ENCODE results near the gene PLXNB3.
A peak's percentile ranks its signal among the peaks of the same experiment; 100 is the strongest.

The PLXNB3 gene

DNA sequence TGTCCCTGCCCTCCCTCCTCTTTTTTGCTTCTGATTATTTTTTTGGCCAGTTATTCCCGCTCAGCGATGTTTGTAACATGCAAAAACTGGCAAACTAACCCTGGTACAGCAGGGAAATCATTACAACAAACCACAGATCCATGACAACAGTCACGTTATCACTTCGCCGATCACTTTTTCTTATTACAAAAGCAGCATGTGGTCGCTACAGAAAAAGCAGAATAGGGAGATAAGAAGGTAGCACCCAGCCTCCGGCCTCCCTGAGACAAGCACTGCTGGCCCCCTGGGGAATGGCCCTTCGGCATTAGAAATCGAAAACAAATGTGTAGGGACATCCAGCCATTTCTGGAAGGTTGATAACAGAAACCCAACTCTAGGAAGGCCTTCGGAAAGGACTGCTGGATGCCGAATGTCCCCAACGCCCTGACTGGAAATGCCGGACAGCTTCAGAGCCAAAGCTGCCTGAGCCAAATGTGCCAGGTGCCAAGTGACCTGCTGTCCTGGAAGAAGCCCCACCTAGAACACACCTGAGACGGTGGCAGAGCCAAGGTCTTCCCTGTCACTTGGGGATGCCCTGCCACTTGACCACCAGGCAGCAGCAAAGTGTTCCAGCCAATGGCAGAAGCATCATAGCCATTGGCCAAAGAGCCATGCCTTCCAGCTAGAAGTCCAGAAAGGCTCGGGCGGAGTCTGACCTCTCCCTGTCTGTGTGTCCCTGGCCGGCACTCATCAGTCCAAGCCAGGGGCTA, 27.2 kb downstream of the PLXNB3 start:
- H3K36me3 ChIP-seq (ENCODE audit: control insufficient read depth, insufficient read depth, low read length) = peaks cover 5% of the 10 kb centered on the region
- H3K4me3 ChIP-seq (ENCODE audit: insufficient read depth, low read depth, low read length, poor library complexity, severe bottlenecking) = no peak overlapping the region
- no peak for DNase-seq
- no peaks in the 10 kb centered on the region for H3K27me3 ChIP-seq (replicated peaks; ENCODE audit: control insufficient read depth, insufficient read depth, low read length, poor library complexity, severe bottlenecking)
- no peaks in the 10 kb centered on the region for H3K9me3 ChIP-seq (ENCODE audit: control insufficient read depth, low read length)
- no peak overlapping the region for H3K27ac ChIP-seq (ENCODE audit: insufficient read depth, low read length, poor library complexity, severe bottlenecking)
- peaks cover 15% of the 10 kb centered on the region for H3K4me1 ChIP-seq (ENCODE audit: control insufficient read depth, insufficient read depth, low read length, poor library complexity, severe bottlenecking)

DNA sequence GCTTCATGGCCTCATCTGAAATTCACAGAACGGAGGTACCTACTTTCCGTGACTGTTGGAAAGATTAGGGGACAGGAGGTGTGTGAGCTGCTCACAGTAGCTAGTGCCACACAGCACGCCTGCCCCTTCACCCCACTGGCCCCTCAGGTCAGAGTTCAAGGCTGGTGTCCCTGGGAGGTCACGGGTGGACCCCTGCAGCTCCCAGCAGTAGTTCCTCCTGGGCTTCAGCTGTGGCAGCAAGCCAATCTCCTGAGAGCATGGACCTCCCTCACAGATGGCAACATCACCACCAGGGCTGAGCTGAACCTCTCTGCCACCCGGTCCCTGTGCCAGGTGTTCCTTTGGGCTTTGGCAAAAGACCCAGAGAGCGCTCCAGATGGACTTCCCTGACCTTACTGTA, 28.3 kb downstream of the PLXNB3 start:
- no peaks in the 10 kb centered on the region for H3K9me3 ChIP-seq (ENCODE audit: control insufficient read depth, low read length)

DNA sequence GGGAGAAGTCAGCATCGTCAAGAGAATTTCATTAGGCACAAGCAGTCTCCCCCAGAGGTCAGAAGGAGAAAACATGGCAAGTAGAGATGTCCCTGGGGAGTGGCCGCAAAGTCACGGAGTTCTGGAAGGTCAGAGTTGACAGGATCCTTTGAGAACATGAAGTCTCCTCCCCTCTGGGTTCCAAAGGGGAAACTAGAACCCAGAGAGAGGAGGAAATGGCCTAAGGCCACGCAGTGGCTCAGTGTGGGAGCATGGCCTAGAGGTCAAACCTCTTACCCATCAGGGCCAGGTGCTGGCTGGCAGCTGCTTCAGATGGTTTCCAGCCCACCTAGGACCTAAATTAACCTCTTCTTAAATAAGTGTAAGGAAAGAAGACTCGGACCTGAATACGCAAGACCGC, 29.2 kb downstream of the PLXNB3 start:
- H3K4me3 ChIP-seq (ENCODE audit: insufficient read depth, low read depth, low read length, poor library complexity, severe bottlenecking) = peak overlapping the region; percentile 78
- peaks cover 8% of the 10 kb centered on the region for H3K36me3 ChIP-seq (ENCODE audit: control insufficient read depth, insufficient read depth, low read length)
- peak overlapping the region; percentile 90 for H3K27ac ChIP-seq (ENCODE audit: insufficient read depth, low read length, poor library complexity, severe bottlenecking)
- no peak for DNase-seq
- H3K4me1 ChIP-seq (ENCODE audit: control insufficient read depth, insufficient read depth, low read length, poor library complexity, severe bottlenecking) = peaks cover 18% of the 10 kb centered on the region
- H3K9me3 ChIP-seq (ENCODE audit: control insufficient read depth, low read length) = no peaks in the 10 kb centered on the region
- H3K27me3 ChIP-seq (replicated peaks; ENCODE audit: control insufficient read depth, insufficient read depth, low read length, poor library complexity, severe bottlenecking) = no peaks in the 10 kb centered on the region

More for the DNA sequence above, 28.3 kb downstream of the PLXNB3 start:
- DNase-seq = no peak
- no peak overlapping the region for H3K27ac ChIP-seq (ENCODE audit: insufficient read depth, low read length, poor library complexity, severe bottlenecking)
- peaks cover 18% of the 10 kb centered on the region for H3K4me1 ChIP-seq (ENCODE audit: control insufficient read depth, insufficient read depth, low read length, poor library complexity, severe bottlenecking)
- no peaks in the 10 kb centered on the region for H3K27me3 ChIP-seq (replicated peaks; ENCODE audit: control insufficient read depth, insufficient read depth, low read length, poor library complexity, severe bottlenecking)
- peaks cover 8% of the 10 kb centered on the region for H3K36me3 ChIP-seq (ENCODE audit: control insufficient read depth, insufficient read depth, low read length)
- no peak overlapping the region for H3K4me3 ChIP-seq (ENCODE audit: insufficient read depth, low read depth, low read length, poor library complexity, severe bottlenecking)

DNA sequence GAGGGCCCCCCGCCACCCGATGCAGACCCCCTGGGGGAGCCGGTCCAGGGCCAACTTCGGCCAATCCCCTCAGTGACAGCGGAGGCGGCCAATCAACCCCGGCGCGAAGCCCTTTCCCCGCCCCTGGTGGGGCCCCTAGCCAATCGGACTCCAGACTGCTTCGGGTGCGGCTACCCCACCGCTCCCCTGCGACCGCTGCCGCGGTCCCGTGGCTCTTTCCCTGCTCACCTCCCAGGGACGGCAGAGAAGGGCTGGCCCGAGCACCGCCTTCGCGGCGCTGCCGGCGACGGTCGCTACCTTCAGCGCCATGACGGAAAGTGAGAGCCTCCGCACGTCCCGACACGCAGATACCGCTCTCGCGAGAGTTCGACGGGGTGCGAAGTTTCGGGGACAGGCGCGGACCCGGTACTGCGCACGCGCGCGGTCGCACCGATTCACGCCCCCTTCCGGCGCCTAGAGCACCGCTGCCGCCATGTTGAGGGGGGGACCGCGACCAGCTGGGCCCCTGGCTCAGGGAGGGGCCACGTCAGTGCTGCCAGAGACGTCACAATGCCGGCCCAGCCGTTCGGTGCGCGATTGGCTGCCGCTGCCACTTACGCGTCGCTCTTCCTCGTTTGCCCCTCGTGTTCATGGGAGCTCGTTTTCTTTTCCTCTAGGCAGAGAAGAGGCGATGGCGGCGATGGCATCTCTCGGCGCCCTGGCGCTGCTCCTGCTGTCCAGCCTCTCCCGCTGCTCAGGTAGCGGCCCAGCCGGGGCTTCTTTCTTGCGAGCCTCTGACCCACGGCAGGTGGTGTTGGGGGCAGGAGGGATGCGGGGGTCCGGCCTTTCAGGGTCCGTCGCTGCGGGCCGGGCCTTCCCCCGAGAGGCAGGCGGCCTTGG, 30.2 kb downstream of the PLXNB3 start, which contains the start of the genes IDH3G and SSR4:
Gene IDH3G (minus strand): TSS at position 358 of the 879 bp plus-strand sequence. CDS start 49 bp downstream, at position 309.
Gene SSR4 (plus strand): TSS at position 651 of the 879 bp plus-strand sequence. CDS start 20 bp downstream, at position 671.
- no peaks in the 10 kb centered on the region for H3K9me3 ChIP-seq (ENCODE audit: control insufficient read depth, low read length)
- DNase-seq = peak; percentile 89 to 90 (median 90)
- H3K36me3 ChIP-seq (ENCODE audit: control insufficient read depth, insufficient read depth, low read length) = peaks cover 13% of the 10 kb centered on the region
- peak within 1 kb of the TSS; percentile 90 for H3K27ac ChIP-seq (ENCODE audit: insufficient read depth, low read length, poor library complexity, severe bottlenecking)
- H3K4me3 ChIP-seq (ENCODE audit: insufficient read depth, low read depth, low read length, poor library complexity, severe bottlenecking) = peak within 1 kb of the TSS; percentile 78
- H3K4me1 ChIP-seq (ENCODE audit: control insufficient read depth, insufficient read depth, low read length, poor library complexity, severe bottlenecking) = peaks cover 18% of the 10 kb centered on the region
- H3K27me3 ChIP-seq (replicated peaks; ENCODE audit: control insufficient read depth, insufficient read depth, low read length, poor library complexity, severe bottlenecking) = no peaks in the 10 kb centered on the region

DNA sequence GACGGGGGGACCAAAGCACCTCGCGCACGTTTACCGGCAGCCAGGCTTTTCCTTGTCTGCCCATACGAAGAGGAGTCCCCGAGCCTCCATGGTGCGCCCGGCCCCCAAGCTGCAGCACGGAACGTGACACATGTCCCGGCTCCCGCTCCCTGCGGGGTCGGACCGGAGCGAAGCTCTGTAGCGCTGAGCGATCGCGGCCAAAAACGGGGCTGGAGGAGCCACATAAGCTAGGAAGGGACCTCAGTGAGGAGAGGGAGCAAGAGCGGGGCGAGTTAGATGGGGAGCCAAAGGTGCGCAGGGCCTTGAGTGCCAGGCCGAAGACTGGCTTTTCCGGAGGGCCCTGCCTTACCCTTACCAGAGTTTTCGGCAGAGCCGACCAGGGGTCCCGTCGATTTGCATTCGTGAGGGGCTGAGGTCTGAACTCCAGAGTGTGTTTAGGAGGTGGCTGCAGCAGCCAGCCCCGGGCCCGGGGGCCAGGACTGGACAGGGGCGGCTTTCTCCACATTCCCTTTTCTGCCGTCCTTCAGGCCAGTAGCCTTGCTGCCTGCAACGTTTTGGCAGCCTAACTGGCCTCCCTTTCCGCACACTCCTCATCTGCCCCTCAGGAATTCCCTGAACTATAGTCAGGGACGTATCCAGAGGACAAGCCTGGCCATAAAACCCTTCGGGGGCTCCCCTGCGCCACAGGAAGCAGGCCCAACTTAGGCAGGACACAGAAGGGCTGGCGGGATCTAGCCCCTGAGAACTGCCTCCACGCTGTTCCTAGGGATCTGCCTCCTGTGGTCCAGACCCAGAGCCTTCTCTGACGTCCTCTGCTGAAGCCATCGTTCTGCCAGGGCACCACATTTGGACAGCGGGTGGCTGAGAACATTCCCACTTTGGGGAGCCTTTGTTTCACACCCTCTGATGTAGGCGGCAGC, 31.1 kb downstream of the PLXNB3 start:
- Histone ChIP-seq H3K9me3 (ENCODE audit: control insufficient read depth, low read length) (no peaks in the 10 kb centered on the region), H3K27ac (ENCODE audit: insufficient read depth, low read length, poor library complexity, severe bottlenecking) (peak overlapping the region; percentile 80), H3K27me3 (replicated peaks; ENCODE audit: control insufficient read depth, insufficient read depth, low read length, poor library complexity, severe bottlenecking) (no peaks in the 10 kb centered on the region), H3K36me3 (ENCODE audit: control insufficient read depth, insufficient read depth, low read length) (peaks cover 13% of the 10 kb centered on the region), H3K4me3 (ENCODE audit: insufficient read depth, low read depth, low read length, poor library complexity, severe bottlenecking) (peak overlapping the region; percentile 78), H3K4me1 (ENCODE audit: control insufficient read depth, insufficient read depth, low read length, poor library complexity, severe bottlenecking) (peaks cover 18% of the 10 kb centered on the region)
- DNase-seq = no peak

DNA sequence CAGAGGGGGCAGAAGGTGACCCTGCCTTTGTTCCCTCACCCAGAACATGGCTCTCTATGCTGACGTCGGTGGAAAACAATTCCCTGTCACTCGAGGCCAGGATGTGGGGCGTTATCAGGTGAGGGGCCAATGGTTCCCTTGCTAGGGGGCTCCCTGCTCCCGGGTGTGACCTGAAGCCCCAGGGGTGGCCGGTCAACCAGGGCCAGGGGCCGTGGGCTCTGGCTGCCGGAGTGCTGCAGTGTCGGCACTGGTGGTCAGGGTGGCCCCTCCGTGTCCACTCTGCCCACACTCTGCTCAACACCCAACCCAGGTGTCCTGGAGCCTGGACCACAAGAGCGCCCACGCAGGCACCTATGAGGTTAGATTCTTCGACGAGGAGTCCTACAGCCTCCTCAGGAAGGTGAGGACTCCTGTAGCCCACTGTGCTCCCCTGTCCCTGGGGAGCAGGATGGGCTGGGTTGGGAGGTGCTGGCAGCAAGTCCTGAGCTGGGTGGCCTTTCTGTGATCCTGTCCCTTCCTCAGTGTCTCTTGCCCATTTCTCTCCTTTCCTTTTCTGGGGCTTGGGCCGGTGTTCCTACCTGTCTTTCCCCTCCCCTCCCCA, 33.5 kb downstream of the PLXNB3 start:
- Histone ChIP-seq H3K27me3 (replicated peaks; ENCODE audit: control insufficient read depth, insufficient read depth, low read length, poor library complexity, severe bottlenecking) (no peaks in the 10 kb centered on the region), H3K4me1 (ENCODE audit: control insufficient read depth, insufficient read depth, low read length, poor library complexity, severe bottlenecking) (peaks cover 18% of the 10 kb centered on the region), H3K36me3 (ENCODE audit: control insufficient read depth, insufficient read depth, low read length) (peaks cover 9% of the 10 kb centered on the region), H3K4me3 (ENCODE audit: insufficient read depth, low read depth, low read length, poor library complexity, severe bottlenecking) (no peak overlapping the region), H3K27ac (ENCODE audit: insufficient read depth, low read length, poor library complexity, severe bottlenecking) (no peak overlapping the region), H3K9me3 (ENCODE audit: control insufficient read depth, low read length) (no peaks in the 10 kb centered on the region)
- no peak for DNase-seq

DNA sequence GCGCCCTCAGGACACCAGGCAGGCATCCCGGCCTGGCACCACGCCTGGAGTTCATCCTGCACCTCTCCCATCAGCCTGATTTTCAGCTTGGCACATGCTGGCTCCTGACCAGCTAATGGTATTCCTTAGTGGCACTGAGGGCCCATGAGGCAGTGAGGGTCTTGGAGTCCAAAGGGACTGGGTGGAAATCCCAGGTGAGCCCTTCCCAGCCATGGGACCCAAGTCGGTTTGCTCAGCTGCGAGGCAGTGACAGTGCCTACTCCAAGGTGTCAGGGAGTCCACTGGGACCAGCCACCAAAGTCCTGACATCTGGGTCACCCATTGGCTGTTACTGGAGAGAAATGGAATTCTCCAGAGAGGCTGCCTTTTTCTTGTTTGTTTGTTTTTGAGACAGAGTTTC, 35.3 kb downstream of the PLXNB3 start:
- DNase-seq = no peak

DNA sequence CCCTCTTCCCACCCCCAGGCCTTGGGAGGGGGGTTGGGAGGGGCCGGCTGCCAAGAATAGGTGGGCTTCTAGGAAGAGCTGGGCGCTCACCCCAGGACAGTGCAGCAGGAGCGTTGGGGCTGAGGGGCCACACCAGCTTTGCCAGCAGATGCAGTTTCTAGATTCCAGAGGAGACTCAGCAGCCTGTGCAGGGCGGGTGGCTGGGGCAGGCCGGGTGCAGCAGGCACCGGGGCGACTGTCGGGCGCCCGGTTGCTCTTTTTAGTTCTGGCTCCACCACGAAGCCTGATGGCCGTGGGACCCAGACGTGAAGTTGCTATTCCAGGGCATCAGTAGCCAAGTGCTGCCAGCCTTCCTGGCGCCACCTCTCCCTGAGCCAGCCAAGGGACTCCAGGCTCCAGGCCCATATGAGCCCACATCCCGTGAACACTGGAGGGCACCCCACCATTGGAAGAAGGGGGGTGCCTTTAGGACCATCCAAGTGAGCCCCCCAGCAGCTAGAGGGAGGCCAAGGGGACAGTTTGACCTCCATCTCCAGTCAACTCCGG, 36.2 kb downstream of the PLXNB3 start:
- Histone ChIP-seq H3K36me3 (ENCODE audit: control insufficient read depth, insufficient read depth, low read length) (peaks cover 9% of the 10 kb centered on the region), H3K4me1 (ENCODE audit: control insufficient read depth, insufficient read depth, low read length, poor library complexity, severe bottlenecking) (peaks cover 10% of the 10 kb centered on the region), H3K27ac (ENCODE audit: insufficient read depth, low read length, poor library complexity, severe bottlenecking) (no peak overlapping the region), H3K9me3 (ENCODE audit: control insufficient read depth, low read length) (no peaks in the 10 kb centered on the region), H3K27me3 (replicated peaks; ENCODE audit: control insufficient read depth, insufficient read depth, low read length, poor library complexity, severe bottlenecking) (no peaks in the 10 kb centered on the region), H3K4me3 (ENCODE audit: insufficient read depth, low read depth, low read length, poor library complexity, severe bottlenecking) (no peak overlapping the region)
- no peak for DNase-seq

More for the DNA sequence above, 35.3 kb downstream of the PLXNB3 start:
- Histone ChIP-seq H3K9me3 (ENCODE audit: control insufficient read depth, low read length) (no peaks in the 10 kb centered on the region), H3K4me3 (ENCODE audit: insufficient read depth, low read depth, low read length, poor library complexity, severe bottlenecking) (no peak overlapping the region), H3K27me3 (replicated peaks; ENCODE audit: control insufficient read depth, insufficient read depth, low read length, poor library complexity, severe bottlenecking) (no peaks in the 10 kb centered on the region), H3K27ac (ENCODE audit: insufficient read depth, low read length, poor library complexity, severe bottlenecking) (no peak overlapping the region), H3K4me1 (ENCODE audit: control insufficient read depth, insufficient read depth, low read length, poor library complexity, severe bottlenecking) (peaks cover 10% of the 10 kb centered on the region), H3K36me3 (ENCODE audit: control insufficient read depth, insufficient read depth, low read length) (peaks cover 9% of the 10 kb centered on the region)

DNA sequence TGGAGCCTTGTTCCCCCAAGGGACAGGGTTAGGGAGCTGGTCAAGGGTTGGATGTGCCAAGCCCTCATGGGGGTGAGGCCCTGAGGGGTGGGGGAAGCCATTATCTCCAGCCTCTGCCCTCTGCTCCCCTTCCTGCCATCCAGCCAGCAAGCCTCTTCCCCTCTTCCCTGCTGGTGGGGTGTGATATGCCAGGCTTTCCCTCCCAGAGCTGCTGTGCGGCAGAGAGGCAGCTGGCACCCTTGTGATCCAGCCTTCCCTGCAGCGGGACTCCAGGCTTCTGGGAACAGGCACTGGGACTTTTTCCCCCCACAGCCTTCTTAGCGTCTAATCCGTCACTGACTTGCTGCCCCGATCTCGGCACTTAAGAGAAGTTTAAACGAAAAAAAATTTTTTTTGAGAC, 36.7 kb downstream of the PLXNB3 start:
- Histone ChIP-seq H3K27ac (ENCODE audit: insufficient read depth, low read length, poor library complexity, severe bottlenecking) (no peak overlapping the region), H3K9me3 (ENCODE audit: control insufficient read depth, low read length) (no peaks in the 10 kb centered on the region), H3K27me3 (replicated peaks; ENCODE audit: control insufficient read depth, insufficient read depth, low read length, poor library complexity, severe bottlenecking) (no peaks in the 10 kb centered on the region), H3K36me3 (ENCODE audit: control insufficient read depth, insufficient read depth, low read length) (peaks cover 9% of the 10 kb centered on the region), H3K4me1 (ENCODE audit: control insufficient read depth, insufficient read depth, low read length, poor library complexity, severe bottlenecking) (peaks cover 6% of the 10 kb centered on the region), H3K4me3 (ENCODE audit: insufficient read depth, low read depth, low read length, poor library complexity, severe bottlenecking) (no peak overlapping the region)
- DNase-seq = no peak

All from effector memory CD4-positive, alpha-beta T cell (primary cell).